MM.1S (cell line): ENCODE measurements around the gene SNORC.
"Not testable (repeated sequence)": the region's sequence is repeated elsewhere in the genome, so short reads cannot be mapped to it uniquely, and the experiment has no call there.

Experiments used
- DNase-seq: peaks from one replicate; pipeline ENCODE4 v3.0.0-alpha.2; 2015
- H2AFZ ChIP-seq: fragments of 300-600 bp; sonication (generic); 2 replicates; pipeline ENCODE4 v1.6.0; 2016; ENCODE audit warnings: antibody characterized with exemption, low read length
- H3F3A ChIP-seq: fragments of 300-600 bp; sonication (generic); 2 replicates; pipeline ENCODE4 v1.6.1; 2016; ENCODE audit warnings: mild to moderate bottlenecking, antibody characterized with exemption, low read length, moderate library complexity, mixed read lengths; ENCODE audit not compliant: insufficient read depth
- H3K27ac ChIP-seq: fragments of 300-600 bp; sonication (generic); 2 replicates; pipeline ENCODE4 v1.5.1; 2016; ENCODE audit warnings: mild to moderate bottlenecking, low read length
- H3K27me3 ChIP-seq: fragments of 300-600 bp; sonication (generic); replicated peaks from 2 replicates; pipeline ENCODE4 v1.6.0; 2016; ENCODE audit warnings: low read length; ENCODE audit not compliant: insufficient read depth
- H3K36me3 ChIP-seq: fragments of 300-600 bp; sonication (generic); replicated peaks from 2 replicates; pipeline ENCODE4 v1.6.1; 2016; ENCODE audit warnings: mild to moderate bottlenecking, low read length, mixed read lengths; ENCODE audit not compliant: insufficient read depth
- H3K4me1 ChIP-seq: fragments of 300-600 bp; sonication (generic); 2 replicates; pipeline ENCODE4 v1.6.1; 2016; ENCODE audit warnings: low read length, mixed read lengths
- H3K4me2 ChIP-seq: fragments of 300-600 bp; sonication (generic); 2 replicates; pipeline ENCODE4 v1.6.0; 2016; ENCODE audit warnings: low read depth, low read length
- H3K4me3 ChIP-seq: fragments of 300-600 bp; sonication (generic); 2 replicates; pipeline ENCODE4 v1.5.1; 2016; ENCODE audit warnings: low read length, mixed read lengths
- H3K79me2 ChIP-seq: fragments of 300-600 bp; sonication (generic); 2 replicates; pipeline ENCODE4 v1.6.1; 2016; ENCODE audit warnings: mixed run types, low read length, mixed read lengths
- H3K9ac ChIP-seq: fragments of 300-600 bp; sonication (generic); 2 replicates; pipeline ENCODE4 v1.6.1; 2016; ENCODE audit warnings: low read length, mixed read lengths
- H3K9me2 ChIP-seq: fragments of 300-600 bp; sonication (generic); replicated peaks from 2 replicates; pipeline ENCODE4 v1.6.1; 2016; ENCODE audit warnings: mild to moderate bottlenecking, low read length, mixed read lengths; ENCODE audit not compliant: insufficient read depth
- H3K9me3 ChIP-seq: fragments of 300-600 bp; sonication (generic); replicated peaks from 2 replicates; pipeline ENCODE4 v1.6.1; 2016; ENCODE audit warnings: mild to moderate bottlenecking, low read length, mixed read lengths; ENCODE audit not compliant: insufficient read depth
- H4K20me1 ChIP-seq: fragments of 300-600 bp; sonication (generic); 2 replicates; pipeline ENCODE4 v1.6.1; 2016; ENCODE audit warnings: mild to moderate bottlenecking, low read length, moderate library complexity, mixed read lengths; ENCODE audit not compliant: insufficient read depth
- CTCF ChIP-seq: fragments of 300-600 bp; sonication (generic); IDR thresholded peaks from 2 replicates; pipeline ENCODE4 v1.5.1; 2016; ENCODE audit warnings: antibody characterized with exemption, low read length, mixed read lengths
- EZH2 ChIP-seq: fragments of 300-600 bp; sonication (generic); optimal IDR thresholded peaks from 2 replicates; pipeline ENCODE3; 2017; ENCODE audit warnings: low read depth, mild to moderate bottlenecking, antibody characterized with exemption, low read length, mixed read lengths
- EZH2phosphoT487 ChIP-seq: fragments of 300-600 bp; sonication (generic); IDR thresholded peaks from 2 replicates; pipeline ENCODE4 v1.6.1; 2018; ENCODE audit warnings: antibody characterized with exemption, low read length

SNORC gene

GRCh38 chr2:232846055-232846454, 24.0 kb upstream of the SNORC start:
- Histone ChIP-seq H3K27ac (no peak overlapping the region), H3K9me3 (no peaks in the 10 kb centered on the region), H3K79me2 (no peaks in the 10 kb centered on the region), H3F3A (no peaks in the 10 kb centered on the region), H3K36me3 (0 out of 2 replicates have a peak, but pooled peaks cover 6% of the 10 kb centered on the region), H3K4me2 (no peak overlapping the region), H3K4me1 (no peaks in the 10 kb centered on the region), H3K9ac (no peak overlapping the region), H3K4me3 (no peak overlapping the region), H4K20me1 (no peaks in the 10 kb centered on the region), H3K27me3 (no peaks in the 10 kb centered on the region), H2AFZ (no peak overlapping the region), H3K9me2 (no peaks in the 10 kb centered on the region)
- DNase-seq, result no peak
- no peak for TF ChIP-seq EZH2phosphoT487
- TF ChIP-seq EZH2, result no peak
- TF ChIP-seq CTCF, result no peak

- no peak overlapping the region for H2AFZ ChIP-seq
- H3K9me3 ChIP-seq, result no peaks in the 10 kb centered on the region
- no peak overlapping the region for H3K9ac ChIP-seq
- no peak for DNase-seq
- H3K4me1 ChIP-seq, result no peaks in the 10 kb centered on the region
- H3K4me2 ChIP-seq, result no peak overlapping the region
- TF ChIP-seq EZH2phosphoT487, result no peak
- no peak for TF ChIP-seq EZH2
- TF ChIP-seq CTCF, result no peak
- no peaks in the 10 kb centered on the region for H3K27me3 ChIP-seq
- H3K9me2 ChIP-seq, result no peaks in the 10 kb centered on the region
- no peaks in the 10 kb centered on the region for H3K79me2 ChIP-seq
- H3K27ac ChIP-seq, result no peak overlapping the region
- H4K20me1 ChIP-seq, result no peaks in the 10 kb centered on the region
- no peaks in the 10 kb centered on the region for H3F3A ChIP-seq
- no peak overlapping the region for H3K4me3 ChIP-seq
- 0 out of 2 replicates have a peak, but pooled peaks cover 6% of the 10 kb centered on the region for H3K36me3 ChIP-seq
Observed at GRCh38 chr2:232850039-232850438, 20.0 kb upstream of the SNORC start.

GRCh38 chr2:232852081-232852480, 18.0 kb upstream of the SNORC start:
- not testable (repeated sequence) for H2AFZ ChIP-seq, H3K9me2 ChIP-seq, H3K4me2 ChIP-seq, H3K4me3 ChIP-seq, H3K27ac ChIP-seq, H4K20me1 ChIP-seq, DNase-seq, H3F3A ChIP-seq, H3K9me3 ChIP-seq, H3K9ac ChIP-seq, H3K4me1 ChIP-seq, H3K36me3 ChIP-seq, H3K27me3 ChIP-seq, H3K79me2 ChIP-seq

- Histone ChIP-seq H4K20me1 (no peaks in the 10 kb centered on the region), H3K9ac (no peak overlapping the region), H3K4me3 (no peak overlapping the region), H3K27ac (no peak overlapping the region), H3K36me3 (no peaks in the 10 kb centered on the region), H3K9me3 (no peaks in the 10 kb centered on the region), H2AFZ (no peak overlapping the region), H3K27me3 (no peaks in the 10 kb centered on the region), H3K9me2 (no peaks in the 10 kb centered on the region), H3K79me2 (no peaks in the 10 kb centered on the region), H3F3A (no peaks in the 10 kb centered on the region), H3K4me2 (no peak overlapping the region), H3K4me1 (no peaks in the 10 kb centered on the region)
- DNase-seq, result no peak
- TF ChIP-seq EZH2 (no peak), CTCF (no peak), EZH2phosphoT487 (no peak)
Observed at GRCh38 chr2:232852676-232853075, 17.4 kb upstream of the SNORC start.
